Measurements from ENCODE around the gene ACSM5.
"Not testable (repeated sequence)": the region's sequence is repeated elsewhere in the genome, so short reads cannot be mapped to it uniquely, and the experiment has no call there.

The ACSM5 gene

DNA sequence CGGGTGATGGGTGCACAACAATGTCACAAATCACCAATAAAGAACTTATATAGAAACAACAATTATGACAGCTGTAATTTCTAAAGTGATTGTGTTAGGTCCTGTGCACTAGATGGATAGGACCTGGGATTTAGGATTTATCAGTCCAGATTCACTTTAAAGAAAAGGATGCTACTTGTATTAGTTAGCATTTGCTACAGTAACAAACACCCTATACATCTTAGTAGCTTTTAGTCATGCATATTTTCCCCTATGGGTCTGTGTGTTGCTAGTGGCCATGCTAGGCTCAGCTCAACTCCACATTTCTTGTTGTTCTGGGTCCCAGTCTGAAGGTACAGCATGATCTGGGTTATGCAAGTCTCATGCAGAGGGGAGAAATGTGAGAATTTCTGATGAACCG is 49.9 kb downstream of the ACSM5 start:
- DNase-seq, result not testable (repeated sequence)

DNA sequence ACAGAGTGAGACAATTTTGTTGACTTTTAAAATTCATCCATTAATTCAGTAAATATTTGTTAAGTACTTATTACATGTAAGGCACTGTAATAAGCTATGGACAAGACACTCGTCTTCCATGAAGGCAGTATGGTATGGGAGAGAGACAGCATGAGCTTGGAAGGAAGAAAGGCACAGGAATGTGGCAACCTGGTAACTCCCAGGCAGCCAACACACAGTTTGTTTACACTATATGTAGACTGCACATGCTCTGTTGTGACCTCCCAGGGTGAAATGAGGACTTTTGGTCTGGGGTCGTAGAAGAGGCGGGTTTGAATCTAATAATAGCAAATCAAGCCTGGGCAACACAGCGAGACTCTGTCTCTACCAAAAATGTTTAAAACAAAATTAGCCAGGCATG is 51.0 kb downstream of the ACSM5 start:
- not testable (repeated sequence) for DNase-seq

DNA sequence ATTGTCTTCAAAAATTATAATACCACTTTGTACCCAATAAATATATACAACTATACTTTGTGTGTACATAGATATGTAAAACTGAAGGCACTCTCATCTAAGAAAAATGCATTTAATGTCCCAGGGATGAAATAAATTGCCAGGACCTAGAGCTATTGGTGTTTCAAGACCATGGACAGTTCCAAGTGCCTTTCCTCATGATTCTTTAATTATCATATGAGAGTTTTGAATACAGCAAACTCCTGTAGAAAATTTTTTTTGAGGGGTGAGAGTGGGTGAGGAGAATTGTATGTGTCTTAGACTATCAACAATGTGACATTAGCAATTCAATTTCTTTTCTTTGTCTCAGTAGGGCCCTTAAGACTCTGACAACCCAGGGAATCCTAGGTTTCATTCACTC is 59.6 kb downstream of the ACSM5 start:
- DNase-seq, result not testable (repeated sequence)

DNA sequence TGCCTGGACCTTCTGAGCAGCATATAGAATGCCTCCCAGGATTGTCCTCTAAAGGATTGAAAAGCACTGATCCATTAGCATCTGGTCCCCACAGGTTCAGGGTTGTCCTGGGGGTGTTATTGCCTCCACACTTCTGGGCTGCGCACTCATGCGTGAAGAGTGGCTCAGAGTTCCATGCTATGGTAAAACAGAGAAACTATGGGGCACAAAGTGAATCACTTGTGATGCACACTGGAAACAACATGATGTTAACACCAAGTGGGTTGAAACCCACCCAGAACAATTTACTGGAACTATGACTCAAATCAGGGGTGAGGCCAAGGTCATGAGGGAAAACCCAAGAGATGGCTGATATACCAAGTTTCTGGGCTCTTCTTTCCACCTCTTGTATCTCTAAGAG is 60.6 kb downstream of the ACSM5 start:
- DNase-seq, result peak in 1 of 2 experiments; percentile 18

DNA sequence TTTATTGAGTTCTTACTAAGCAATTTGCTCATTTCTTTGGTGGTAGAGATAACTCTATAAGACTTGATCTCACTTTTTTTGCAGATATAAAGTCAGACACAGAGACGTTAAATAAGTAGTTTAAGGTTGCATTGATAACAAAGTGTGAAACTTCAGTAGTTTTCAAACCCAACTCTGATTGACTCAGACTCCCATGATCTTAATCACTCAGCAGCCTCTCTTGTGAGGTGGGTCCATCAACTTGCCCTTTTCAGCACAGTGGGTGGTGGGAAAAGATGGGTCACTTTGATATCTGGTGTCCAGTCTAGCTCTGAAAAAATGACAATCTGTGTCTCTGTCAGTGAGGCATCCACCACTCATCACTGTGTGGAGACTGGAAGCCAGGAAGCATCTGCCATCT is 61.4 kb downstream of the ACSM5 start:
- not testable (repeated sequence) for DNase-seq

DNA sequence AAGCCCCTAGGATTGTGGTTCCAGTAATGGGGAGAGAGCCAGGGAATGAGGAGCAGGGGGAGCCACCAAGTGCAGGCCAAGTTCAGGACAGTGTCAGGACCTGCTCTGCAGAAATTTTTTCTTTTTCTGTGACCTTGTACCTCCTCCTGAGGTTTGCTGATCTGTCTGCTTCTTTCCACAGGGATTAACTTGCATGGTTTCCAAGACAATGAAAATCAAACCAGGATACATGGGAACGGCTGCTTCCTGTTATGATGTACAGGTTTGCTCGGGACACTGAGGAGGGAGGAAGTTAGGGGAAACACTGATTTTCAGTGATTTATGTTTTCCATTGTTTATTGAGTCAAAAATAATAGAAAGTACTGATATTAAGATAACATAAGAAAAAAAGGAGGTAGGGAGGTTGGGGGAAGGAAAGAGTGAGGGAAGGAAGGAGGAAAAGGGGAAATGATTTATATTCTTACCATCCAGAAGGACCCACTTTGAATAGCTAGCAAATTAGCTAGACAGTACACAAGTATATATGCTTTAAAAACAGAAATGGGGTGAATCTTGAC is 67.9 kb downstream of the ACSM5 start:
- not testable (repeated sequence) for DNase-seq

DNA sequence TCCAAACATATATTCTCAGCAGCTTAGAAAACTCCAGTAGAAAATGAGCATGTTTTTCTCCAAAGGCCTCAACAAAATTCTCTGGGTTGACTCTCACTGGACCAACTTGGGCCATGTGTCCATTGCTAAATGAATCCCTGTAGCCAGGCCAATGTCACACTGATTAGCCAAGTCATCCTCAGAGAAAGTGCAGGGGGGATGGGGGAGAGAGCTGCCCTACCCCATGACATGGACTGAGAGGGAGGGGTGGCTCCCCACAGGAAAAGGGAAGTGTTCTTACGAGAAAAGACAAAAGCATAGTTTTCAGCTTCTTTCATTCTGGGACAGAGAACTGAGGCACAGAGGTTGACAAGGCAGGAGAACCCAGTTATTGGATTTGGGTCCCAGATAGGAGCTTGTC is 74.7 kb downstream of the ACSM5 start:
- DNase-seq, result not testable (repeated sequence)

DNA sequence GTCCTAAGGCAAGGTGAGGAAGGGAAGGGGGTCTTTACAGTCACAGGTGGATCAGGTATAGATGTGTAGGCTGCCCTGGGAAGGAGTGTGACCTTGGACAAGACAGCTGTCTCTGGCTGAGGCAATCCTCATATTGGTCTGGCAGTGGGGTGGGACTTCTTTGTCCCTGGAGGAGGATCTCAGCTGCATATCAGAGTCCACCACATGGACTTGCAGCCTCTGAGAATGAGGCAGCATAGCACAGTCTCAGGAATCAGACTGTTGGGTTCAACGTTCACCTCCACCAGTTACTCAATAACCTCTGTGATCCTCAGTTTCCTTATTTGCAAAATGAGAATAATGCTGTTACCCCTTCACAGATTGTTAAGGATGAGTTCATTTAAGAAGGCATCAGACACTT is 75.4 kb downstream of the ACSM5 start:
- no peak for DNase-seq

DNA sequence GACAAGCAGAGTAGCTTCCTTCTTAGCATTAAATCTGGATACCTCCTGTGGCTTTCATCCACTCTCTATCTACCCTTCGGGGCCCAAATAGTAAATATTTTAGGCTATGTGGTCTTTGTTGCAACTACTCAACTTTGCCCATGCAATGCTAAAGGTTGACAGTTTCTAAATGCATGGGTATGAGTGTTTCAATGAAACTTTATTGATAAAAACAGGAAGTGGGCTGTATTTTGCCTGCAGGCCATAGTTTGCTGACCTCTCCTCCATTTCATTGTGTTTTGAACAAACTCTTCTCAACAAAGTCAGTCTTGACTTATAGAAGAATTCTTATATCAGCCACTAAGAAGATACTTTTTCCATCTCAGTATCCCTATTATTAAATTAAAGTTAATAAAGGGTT is 76.1 kb downstream of the ACSM5 start:
- no peak for DNase-seq

Data from activated T-cell treated with anti-CD3 and anti-CD28 coated beads, Interleukin-2, amount 50 U/mL, for 48 hours (primary cell).